NCI-H146 treated with DMSO at 0.1 percent for 48 hours (cell line): Measurements from ENCODE around the gene ZDHHC14.
"Not testable (repeated sequence)": the region's sequence is repeated elsewhere in the genome, so short reads cannot be mapped to it uniquely, and the experiment has no call there.

Experiments
- DNase-seq: peaks from one replicate; lab custom pipeline; 2025; ENCODE audit not compliant: unreplicated experiment; lab: John Stamatoyannopoulos, UW

The ZDHHC14 gene

DNA sequence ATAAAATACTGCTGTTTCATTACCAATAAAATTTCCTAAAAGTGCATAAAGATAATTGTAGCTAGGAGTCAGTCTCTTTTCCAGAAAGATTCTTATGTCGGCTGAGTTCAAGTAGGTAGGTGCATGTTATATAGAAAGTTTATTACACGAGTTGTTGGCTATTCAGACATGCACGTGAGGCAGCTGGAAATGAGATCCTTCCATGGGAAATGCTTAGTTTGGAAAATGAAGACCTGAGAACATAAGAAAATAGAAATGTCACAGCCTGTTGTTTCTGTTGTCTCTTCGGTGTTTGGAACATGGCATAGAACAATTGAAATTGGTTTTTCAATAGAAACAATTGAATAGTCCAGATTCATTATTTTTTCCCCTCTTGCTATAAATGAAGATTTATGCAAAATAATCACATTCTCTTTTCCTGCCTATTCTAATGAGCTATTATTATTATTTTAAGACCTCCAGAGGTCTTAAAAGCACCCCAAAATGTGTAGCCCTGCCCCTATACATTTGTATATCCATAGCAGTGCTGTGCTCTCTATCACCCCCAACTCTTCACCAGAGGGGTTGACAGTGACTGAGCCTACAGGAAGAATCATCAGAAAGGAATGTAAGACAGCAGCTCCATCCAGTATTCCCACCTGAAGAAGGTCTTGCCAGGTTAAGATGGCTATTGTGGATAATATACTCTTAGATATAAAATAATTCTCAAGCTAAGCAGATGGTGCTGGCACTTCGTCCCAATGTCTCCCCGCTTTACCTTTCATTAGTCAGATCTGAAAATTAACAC is 82.2 kb downstream of the ZDHHC14 start:
- no peak for DNase-seq

DNA sequence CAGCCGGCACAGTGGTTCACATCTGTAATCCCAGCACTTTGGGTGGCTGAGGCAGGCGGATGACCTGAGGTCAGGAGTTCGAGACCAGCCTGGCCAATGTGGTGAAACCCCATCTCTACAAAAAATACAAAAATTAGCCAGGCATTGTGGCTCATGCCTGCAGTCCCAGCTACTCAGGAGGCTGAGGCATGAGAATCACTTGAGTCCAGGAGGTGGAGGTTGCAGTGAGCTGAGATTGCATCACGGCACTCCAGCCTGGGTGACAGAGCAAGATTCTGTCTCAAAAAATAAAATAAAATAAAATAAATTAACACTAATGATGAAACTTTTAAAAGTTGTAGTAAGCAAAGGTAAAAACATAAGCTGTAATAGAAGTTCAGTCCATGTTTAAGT is 82.7 kb downstream of the ZDHHC14 start:
- DNase-seq = not testable (repeated sequence)

GRCh38 chr6:157464653-157465535 is 83.9 kb downstream of the ZDHHC14 start:
- DNase-seq = no peak

GRCh38 chr6:157466342-157466648 is 85.3 kb downstream of the ZDHHC14 start:
- DNase-seq = no peak

GRCh38 chr6:157467339-157467738 is 86.3 kb downstream of the ZDHHC14 start:
- DNase-seq = not testable (repeated sequence)

DNA sequence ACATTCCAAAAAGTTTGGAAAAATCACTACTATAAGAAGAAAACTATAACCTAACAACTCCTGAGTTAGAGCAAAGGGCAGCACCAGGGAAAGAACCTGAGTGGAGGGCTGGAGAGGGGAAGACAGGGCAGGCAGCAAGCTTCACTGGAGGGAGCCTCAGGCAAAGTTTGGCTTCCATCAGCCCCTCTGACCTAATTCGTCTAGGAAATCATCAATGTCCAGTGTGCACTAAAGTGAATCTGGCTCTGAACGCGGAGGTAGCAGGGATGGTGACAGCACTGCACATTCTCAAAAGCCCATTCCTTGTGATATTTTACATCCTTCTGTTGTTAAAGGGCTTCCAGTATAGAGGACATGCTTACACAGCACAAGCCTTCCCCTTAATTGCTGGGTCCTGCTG is 87.1 kb downstream of the ZDHHC14 start:
- no peak for DNase-seq

GRCh38 chr6:157468574-157468973 is 87.6 kb downstream of the ZDHHC14 start:
- DNase-seq = no peak

DNA sequence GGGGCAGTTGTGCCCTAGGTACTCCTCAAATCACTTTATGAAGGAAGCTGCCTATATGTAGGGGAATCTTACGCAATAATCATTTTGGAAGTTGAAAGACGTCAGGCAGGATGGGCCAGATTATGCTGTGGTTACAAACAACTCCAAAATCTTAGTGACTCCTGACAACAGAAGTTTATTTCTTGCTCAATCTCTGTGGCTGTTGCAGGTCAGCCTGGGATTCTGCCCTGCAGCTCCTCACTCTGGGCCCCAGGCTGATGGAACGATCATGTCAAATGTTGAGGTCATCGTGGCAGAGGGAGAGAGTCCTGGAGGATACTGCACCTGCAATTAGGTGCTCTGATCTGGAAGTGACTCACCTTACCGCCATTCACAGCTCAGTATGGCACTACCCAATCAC is 88.4 kb downstream of the ZDHHC14 start:
- DNase-seq = no peak

DNA sequence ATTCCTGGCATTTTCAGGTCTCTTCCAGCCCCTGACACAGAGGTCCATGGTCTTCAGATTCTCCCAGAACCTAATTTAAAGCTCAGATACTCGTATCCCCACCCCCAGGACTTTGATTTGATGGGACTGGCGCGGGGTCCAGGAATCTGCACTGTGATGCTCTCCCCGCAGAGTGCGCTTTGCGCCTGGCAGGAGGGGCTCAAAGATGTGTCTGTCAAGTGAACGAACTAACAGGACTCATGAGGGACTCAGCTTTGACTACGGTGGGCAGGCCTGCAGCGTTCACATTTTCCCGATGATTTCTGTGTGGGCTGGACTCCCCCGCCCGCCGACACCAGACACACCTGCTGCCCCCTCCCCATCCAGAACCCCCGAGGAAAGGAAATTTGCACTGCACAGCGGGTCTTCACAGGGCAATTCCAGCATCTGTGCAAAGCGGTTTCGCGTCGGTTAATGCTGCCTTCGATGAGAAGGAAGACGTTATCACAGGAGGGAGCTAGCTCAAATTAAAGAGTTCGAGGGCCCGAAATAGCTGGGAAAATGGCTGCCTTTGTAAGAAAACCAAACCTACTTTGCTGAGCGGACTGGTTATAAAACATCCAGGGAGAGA is 90.2 kb downstream of the ZDHHC14 start:
- no peak for DNase-seq

DNA sequence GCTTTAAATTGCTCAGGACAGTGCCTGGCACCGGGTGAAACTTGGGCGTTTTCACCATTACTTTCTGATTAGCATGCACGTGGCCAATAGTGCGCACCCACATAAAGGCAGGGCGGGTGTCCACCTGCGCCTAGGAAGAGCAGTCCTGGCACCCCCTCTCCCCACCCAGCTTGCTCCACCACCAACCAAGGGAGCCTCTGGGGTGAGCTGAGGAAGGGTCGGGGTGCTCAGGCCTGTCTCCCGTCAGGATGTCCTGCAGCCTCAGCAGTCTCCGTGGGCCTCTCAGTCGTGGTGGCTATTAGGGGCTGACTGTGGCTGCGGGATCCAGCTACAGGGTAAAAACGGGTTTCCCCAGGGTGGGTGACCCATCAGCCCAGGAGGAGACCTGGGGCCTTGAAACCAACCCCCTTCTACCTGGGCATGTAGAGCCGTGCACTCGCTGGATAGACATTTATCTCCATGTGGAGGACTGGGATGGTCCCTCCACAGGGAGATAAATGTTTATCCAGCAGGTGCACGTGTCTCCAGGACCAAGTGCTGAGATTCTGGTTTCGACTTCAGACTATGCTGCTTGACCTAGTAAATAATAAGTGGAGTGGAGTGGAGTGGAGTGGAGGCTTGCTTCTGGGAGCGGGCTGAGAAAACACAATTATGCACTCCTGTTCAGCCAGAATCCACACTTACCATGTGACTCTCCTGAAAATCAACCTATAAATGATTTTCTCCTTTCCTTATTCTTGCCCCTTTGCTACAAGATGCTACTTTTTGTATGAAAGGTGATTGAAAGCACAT is 91.1 kb downstream of the ZDHHC14 start:
- DNase-seq = no peak

DNA sequence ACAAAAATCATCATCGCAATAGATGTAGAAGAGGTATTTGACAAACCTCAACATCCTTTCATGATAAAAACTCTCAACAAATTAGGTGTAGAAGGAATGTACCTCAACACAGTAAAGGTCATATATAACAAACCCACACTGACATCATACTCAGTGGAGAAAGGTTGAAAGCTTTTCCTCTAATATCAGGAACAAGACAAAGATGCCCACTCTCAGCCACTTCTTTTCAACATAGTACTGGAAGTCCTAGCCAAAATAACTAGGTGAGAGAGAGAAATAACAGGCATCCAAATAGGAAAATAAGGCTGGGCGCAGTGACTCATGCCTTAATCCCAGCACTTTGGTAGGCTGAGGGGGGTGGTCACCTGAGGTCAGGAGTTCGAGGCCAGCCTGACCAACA is 95.8 kb downstream of the ZDHHC14 start:
- DNase-seq = no peak

GRCh38 chr6:157478926-157479325 is 97.9 kb downstream of the ZDHHC14 start:
- no peak for DNase-seq

DNA sequence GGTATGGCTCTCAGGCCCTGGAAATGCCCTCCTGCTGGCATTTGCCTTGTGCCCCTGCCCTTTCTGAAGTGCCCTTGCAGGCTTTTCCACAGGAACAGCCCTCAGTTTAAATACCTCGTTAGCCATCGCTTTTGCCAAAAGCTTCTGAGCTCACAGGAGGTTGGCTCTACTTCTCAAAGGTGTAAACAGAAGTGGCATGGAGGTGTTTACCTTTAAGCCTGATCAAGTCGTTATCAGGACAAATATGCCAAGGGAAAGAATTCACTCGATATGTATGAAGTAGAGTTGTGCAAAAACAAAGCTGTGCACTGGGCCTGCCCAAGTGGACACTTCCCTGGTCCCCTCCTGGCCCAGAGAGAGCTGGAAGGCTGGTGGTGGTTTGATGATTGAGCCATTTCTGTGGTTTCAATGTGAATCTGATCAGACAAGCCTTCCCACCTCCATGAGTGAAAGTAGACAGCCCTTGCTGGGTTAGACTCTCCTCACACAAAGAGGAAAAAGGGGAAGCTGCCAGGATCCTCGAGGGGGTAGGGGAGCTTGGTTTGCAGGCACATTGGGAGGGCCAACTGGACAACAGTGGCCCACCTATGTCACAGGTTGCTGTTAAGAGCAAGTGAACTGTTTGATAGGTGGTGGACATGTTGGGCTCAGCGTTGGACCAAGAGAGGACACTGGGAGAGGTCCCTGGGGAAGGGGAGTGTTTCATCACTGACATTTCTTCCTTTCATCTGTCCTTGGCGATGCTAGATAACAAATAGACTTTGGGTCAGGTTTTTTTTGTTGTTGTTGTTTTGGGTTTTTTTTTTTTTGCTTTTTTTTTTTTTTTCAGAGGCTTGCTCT is 98.7 kb downstream of the ZDHHC14 start:
- no peak for DNase-seq

DNA sequence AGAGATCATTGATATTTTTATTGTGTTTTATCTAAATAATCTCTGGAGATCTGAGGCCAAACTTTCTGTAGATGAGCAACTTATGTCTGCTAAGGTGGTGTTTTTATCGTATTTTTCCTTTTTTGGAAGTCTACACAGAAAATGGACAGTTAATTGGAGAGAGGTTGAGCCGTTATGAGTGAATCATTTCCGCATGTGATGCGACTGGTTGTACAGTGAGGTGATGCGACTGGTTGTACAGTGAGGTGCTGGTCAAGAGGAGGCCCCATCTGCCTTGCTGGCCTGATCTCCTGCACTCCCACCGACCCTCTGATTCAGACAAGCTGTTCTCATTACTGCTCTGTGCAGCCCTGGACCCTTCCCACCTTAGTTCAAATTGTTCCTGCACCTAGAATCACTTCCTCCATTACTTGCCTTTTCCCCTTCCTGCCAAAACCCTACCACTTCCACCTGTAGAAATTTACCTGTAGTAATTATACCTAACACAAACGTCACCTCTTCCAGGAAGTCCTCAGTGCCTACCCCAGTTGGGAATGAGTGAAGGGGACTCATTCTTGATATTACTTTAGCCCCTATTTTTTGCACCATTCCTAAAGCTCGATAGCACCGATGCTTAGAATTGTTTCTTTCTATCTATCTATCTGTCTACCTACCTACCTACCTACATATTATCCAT is 100.3 kb downstream of the ZDHHC14 start:
- DNase-seq = no peak

DNA sequence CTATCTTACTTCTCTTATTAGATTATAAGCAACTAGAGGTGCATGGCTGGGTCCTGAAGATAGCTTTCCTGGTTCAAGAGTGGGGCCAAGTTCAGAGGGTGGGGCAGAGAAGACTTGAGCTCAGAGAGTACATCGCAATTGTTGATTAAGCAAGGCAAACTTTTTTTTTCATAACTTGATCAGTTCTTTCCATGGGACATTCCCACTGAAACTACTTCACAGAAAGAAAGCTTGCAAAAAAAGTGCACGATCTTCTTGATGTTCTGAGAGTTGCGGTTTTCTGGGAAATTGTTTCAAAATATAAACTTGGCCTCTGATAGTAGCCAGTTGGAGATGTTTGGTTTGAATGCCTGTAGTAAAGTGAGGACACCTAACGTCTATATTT is 100.9 kb downstream of the ZDHHC14 start:
- no peak for DNase-seq

- DNase-seq = no peak
These were observed 102.8 kb downstream of the ZDHHC14 start for GRCh38 chr6:157483770-157484169.

- no peak for DNase-seq
These were observed 103.2 kb downstream of the ZDHHC14 start for GRCh38 chr6:157484181-157484580.

- no peak for DNase-seq
These were observed 105.6 kb downstream of the ZDHHC14 start for GRCh38 chr6:157486572-157486971.

GRCh38 chr6:157487110-157487773 is 106.3 kb downstream of the ZDHHC14 start:
- DNase-seq = no peak
